Hematopoietic multipotent progenitor cell treated with erythropoietin and hydrocortisone succinate and interleukin-3 and kit ligand, for 4 days (in vitro differentiated cells): ENCODE data around the gene SPEF2.
A peak's percentile ranks its signal among the peaks of the same experiment; 100 is the strongest.

Source experiments
- DNase-seq: peaks from one replicate; pipeline ENCODE4 v3.0.0-alpha.2; 2015

SPEF2 gene

DNA sequence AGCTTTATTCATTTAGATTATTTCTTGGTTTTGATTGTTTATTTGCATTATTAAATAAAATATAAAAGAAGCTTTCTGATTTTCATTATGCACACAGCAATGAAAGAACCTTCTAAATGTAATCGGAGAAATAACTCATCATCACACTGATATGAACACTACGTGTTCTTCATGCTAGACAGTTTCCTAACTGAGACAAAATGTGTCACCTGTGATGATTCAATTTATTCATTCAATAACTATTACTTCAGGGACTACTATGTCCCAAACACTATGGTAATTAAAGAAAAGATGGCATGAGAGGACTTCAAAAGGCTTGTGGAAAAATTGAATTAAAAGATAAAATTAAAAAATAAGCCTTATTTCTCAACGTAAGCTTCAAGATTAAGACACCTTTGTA lies 118.1 kb downstream of the SPEF2 start:
- DNase-seq = no peak

- DNase-seq = peak; percentile 14
These were observed 118.6 kb downstream of the SPEF2 start for GRCh38 chr5:35736280-35736679.

DNA sequence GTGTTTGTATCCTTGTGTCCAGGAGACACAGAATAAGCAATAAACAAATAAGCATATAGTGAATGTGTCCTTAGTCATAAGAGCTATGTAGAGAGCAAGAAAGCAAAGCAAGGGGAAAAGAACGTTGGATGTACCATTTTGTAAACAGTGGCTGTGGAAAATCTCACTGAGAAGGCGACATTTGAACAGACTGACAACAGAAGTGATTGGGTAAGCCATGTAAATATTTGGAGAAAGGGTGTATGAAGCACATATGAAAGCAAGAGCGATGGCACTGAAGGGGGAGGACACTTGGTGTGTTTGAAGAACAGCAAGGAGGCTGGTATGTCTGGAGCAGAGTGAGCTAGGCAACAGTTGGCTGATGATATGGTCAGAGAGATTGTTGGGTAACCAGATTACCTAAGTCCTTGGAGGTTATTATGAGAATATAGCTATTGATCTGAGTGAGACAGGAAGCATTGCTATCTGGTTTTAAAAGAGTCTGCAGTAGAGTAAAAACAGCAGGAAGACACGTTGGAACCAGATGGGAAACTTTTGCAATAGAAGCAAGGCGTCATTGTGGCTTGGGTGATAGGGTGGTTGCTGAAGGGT lies 123.6 kb downstream of the SPEF2 start:
- peak; percentile 4 for DNase-seq

DNA sequence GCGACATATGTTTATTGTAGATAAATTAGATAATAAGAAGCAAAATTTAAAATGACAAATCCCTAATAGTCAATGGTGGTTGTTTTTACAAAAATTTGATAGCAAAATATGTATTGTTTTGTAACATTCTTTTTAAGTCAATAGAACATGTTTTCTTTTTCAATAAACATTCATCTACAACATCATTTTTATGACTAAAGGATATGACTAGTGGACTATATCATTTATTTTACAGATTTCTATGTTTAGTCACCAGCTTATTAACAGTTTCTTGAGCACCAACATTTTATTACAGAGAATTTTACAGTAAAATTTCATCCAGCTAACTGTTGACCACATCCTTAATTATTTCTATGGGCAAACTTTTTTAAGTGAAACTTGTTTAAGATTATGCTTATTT lies 124.3 kb downstream of the SPEF2 start:
- DNase-seq = no peak

DNA sequence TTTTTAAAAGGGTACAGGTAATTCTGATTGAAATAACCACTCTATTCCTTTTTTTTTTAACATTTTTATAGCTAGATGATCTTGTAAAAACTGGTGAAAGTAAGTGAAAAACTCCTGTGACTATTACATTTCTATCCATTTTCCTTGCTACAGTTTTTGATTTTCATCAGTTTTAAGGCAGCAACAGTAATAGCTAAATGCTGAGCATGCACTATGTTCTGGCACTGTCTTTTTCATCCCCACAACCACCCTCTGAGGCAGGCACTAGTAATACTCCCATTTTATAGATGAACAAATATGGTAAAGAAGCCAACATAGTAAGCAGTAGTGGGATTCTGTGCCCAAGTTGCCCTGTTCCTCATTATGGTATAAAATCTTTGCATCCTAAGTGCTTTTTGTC lies 126.0 kb downstream of the SPEF2 start:
- no peak for DNase-seq

- no peak for DNase-seq
These were observed 127.5 kb downstream of the SPEF2 start for GRCh38 chr5:35745193-35745592.

DNA sequence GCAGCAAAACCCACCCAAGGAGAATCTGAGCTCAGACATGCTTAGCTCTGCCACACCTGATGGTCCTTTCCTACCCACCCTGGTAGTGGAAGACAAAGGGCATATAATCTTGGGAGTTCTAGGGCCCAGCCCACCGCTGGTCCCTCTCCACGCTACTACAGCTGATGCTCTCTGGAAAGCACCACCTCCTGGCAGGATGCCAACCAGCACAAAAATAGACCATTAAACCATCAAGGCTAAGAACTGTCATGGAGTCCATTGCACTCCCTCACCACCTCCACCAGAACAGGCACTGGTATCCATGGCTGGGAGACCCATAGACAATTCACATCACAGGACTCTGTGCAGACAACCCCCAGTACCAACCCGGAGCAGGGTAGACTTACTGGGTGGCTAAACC lies 128.0 kb downstream of the SPEF2 start:
- DNase-seq = no peak

DNA sequence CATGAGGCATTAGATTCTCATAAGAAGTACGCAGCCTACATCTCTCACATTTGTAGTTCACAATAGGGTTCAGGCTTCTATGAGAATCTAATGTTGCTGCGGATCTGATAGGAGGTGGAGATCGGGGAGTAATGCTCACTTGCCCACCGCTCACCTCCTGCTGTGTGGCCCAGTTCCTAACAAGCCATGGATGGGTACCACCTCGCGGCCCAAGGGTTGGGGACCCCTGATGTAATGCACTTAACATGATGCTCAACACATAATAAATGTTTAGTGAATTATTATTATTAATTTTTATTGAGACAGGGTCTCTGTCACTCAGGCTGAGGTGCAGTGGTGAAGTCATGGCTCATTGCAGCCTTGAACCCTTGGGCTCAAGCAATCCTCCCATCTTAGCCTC lies 134.3 kb downstream of the SPEF2 start:
- no peak for DNase-seq

- DNase-seq = no peak
These were observed 135.8 kb downstream of the SPEF2 start for GRCh38 chr5:35753500-35753899.

- no peak for DNase-seq
These were observed 136.8 kb downstream of the SPEF2 start for GRCh38 chr5:35754481-35754880.

DNA sequence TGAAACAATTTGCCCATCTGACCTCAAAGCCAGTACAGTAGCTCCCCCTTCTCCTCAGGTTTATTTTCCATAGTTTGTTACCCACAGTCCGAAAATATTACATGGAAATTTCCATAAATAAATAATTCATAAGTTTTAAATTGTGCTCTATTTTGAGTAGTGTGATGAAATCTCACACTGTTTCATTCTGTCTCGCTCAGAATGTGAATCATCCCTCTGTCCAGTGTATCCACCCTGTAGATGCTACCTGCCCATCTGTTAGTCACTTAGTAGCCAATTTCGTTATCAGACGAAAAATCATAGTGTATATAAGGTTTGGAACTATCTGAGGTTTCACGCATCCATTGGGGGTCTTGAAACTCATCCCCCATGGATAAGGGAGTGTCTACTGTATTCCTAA lies 138.3 kb downstream of the SPEF2 start:
- no peak for DNase-seq

DNA sequence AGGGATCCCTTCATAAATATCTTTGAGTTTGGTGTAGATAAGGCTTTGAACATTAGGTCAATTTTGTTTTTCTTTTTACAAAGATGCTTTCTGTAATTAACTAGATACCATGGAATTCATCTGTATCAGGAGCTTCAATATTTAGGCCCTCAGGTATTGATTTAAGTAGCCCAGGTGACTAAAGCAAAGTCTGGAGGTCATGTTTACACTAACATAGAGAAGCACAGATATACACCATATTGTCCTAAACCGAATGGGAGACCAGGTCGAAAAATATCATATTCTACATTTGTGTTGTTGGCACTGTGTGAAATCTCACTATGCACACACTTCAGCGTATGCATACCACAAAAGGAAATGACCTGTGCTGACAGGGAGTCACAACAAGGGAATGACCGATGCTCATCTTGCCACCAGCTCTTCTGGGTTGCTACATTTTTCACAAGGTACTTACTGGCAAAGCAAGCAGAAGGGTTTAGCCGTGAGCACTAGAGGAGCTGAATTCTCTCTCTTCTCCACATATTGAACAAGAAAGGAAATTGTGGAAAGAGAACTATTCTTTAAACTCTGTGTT lies 140.6 kb downstream of the SPEF2 start:
- no peak for DNase-seq

DNA sequence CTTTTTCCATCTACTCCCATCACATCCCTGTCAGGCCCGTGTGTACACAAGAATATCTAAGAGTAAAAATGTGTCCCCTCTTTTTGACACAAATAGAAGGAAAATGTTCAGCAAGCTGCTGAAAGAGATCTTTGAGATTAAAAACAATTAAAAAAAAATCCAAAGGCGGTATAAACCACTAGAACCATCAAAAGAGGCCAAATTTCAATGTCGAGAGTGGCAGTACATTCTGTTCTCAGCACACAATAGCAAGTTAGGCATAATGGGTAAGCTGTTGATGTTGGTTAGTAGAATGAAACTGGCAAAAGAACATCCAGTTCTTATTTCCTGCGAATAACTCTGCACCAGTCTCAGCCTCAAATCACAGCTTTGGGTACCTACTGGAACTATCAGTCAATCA lies 143.9 kb downstream of the SPEF2 start:
- no peak for DNase-seq

DNA sequence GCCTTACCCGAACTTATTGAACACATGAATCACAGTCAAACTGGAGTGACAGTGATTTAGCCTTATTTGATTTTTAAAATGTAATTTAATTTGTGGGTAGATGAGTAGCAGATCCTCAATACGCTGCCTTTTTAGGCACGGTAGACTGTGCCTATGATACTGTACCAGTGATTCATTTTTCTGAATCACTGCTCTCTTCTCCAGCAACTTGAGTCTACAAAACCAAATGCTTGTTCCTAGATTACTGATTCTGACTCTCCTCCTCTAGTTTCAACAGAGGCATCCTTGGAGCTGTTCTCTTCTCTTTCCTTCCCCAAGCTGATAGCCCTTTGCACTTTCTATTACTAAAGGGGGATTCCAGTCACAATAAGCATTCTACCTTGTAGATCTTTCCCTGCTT lies 144.7 kb downstream of the SPEF2 start:
- DNase-seq = no peak

DNA sequence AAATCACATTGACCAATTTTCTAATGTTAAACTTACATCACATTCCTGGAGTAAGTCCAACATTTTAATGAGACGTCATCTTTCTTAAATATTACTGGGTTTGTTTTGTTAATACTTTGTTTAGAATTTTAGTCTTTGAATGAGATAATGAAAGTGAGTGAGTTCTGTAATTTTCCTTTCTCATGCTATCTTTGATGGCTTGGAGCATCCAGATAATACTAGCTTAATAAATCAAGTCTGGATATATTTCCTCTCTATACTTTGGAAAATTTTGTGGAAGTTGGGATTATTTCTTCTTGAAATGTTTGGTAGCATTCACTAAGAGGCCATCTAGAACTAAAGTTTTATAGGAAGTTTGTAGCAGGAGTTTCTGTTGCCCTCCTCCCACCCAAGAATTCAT lies 148.3 kb downstream of the SPEF2 start:
- DNase-seq = no peak

DNA sequence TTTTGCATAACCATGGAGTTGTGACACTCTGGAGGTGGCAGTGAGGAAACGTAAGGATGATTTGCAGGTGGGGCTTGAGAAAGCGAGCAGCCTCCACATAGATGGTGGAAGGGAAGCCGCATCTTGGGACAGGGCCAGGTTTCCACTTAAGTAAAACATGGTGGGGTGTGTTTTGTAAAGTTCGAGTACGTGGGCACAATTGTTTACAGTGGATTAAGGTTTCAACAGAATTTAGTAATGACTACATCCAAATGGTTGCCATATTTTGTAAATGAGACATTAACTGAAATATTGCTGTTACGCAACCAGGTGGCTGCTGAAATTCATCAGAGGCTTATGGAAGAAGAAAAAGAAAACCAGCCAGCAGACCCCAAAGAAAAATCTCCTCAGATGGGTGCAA lies 153.6 kb downstream of the SPEF2 start:
- no peak for DNase-seq

- no peak for DNase-seq
These were observed 154.2 kb downstream of the SPEF2 start for GRCh38 chr5:35771839-35772238.

DNA sequence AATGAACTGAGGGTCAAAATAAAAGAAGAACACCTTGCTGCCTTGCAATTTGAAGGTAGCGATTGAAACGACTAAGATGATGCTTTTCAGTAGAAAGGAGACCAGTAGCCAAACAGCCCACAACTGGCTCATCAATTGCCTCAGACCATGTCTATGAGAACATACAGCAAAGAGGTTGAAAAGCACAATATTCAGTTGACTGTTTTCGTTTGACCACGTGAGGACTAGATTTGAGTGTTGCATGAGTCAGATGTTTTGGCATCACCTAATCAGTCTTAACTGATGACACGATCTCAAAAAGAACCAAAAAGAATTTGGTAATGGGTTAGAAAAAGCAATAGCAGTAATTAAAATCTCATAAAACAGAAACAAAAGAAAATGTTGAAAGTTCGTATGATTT lies 156.3 kb downstream of the SPEF2 start:
- no peak for DNase-seq

DNA sequence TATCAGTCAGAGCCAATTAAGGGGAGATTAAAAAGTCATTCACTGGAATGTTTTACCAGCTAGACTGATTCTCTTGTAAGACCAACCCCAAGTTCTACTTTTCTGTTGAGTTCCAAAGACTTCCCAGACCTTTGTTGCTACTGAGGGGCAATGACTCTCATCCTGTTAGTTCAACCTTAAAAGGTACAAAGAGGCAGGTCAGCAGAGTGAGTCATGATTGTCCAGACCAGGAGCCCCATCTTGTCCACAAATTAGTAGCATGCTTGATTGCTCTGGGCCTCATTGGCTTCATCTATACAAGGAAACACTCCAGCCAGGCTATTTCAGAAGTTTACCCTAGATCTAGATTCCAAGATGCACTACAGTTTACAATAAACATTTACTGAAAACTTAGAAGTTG lies 159.1 kb downstream of the SPEF2 start:
- DNase-seq = no peak

DNA sequence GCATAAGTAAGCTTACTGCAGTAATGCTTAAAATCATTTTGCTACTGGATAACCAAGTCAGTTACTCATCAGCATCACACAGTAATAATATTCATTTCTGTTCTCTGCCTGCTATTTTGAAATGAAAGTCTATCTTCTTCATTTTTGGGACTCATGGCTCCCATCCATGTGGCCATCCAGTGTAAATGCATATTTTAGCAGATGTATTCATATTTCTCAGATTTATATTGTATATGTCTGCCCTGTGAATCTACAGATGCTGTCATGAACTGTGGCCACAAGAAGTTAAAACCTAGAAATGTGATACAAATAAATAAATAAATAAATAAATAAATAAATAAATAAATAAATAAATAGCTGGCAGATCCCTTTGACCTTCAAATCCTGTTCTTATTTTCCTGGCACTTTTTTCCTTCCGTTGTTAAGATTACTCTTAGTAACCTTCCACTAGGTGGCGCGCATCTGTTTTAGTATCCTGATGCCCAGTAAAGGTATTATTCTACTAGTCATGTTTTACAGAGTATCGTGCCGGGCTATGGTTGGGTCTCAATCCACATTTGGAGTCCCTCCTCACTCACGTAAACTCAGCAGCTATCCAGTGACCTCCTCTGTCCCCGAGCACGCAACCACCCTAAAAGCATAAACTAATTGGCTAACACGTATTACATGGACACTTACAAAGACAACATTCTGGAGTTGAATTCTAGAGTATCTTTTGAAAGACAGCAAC lies 159.9 kb downstream of the SPEF2 start:
- peak; percentile 89 for DNase-seq

DNA sequence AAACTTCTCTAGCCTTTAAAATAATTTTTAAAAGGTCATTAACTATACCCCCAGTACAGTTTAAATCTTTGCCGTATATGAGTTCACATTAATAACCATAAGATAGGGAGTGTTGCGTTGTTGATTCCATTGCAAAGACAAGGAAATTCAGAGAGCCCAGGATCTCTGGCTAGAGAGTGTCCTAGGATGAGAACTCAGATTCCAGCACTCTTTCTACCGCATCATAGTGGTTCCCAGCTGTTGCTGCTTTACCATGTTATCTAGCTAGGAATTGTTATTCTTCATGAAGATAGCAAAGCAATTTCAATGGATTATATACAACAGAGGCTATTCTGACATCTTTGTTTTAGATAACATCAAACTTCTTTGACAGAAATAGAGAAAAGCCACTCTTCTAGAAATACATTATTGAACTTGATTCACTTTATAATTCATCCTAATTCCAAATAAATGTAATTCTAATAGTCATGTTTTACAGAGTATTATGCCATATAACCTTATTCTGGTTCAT lies 160.7 kb downstream of the SPEF2 start:
- no peak for DNase-seq

DNA sequence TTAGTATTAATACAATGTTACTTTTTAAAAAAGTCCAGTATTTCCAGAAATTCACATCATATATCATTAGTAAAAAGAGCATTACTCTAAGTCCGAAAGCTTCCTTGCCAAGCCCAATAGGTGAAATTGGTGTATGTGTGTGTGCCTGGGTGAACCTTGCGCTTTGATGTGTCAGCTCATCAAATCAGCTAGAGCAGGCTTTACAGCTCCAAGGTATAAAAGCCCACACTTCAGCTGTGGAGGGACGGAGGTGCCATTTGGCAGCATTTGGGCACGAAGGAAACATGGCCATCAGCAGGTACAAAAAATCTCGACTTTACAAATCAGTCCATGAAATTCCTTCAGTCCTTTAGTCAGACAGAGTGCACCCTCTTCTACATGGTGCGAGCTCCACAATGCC lies 162.6 kb downstream of the SPEF2 start:
- no peak for DNase-seq

DNA sequence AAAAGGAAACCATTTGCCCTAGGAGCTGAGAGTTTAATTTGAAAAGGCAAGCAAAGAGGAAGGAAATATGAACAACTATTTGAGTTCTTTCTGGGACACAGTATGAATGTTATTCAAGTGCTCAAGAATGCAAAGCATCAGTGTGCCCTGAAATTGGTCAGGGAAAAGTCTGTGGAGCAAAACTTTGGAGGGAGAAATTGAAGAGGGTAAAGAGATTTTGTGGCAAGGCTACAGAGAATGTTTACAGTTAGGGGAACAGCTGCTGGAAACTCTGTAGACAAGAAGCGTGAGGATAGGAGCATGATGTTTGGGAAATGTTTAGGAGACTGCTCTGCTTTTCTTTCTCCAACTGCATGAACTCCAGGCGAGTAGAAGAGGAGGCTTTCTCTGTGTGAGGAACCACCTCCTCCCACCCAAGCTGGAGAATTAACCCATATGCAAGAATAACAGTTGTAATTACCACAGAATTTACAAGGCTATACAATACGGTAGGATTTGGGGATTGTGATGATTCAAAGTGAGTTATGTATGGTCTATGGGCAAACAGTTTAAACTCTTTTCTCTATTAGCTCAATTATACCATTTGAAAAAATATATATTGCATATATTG lies 163.6 kb downstream of the SPEF2 start:
- no peak for DNase-seq

GRCh38 chr5:35783551-35783950 lies 165.9 kb downstream of the SPEF2 start:
- no peak for DNase-seq
